H1 (cell line): ENCODE results near the gene BRD4. TPM values are rescaled to one million over a fixed set of nuclear protein-coding genes. Genes with fewer than 3 reads are reported as not detected.

ENCODE experiments used
- CREB1 ChIP-seq: IDR thresholded peaks from 2 replicates; pipeline ENCODE4 v1.6.1; 2012; ENCODE audit warnings: inconsistent platforms
- JUND ChIP-seq: IDR thresholded peaks from 2 replicates; pipeline ENCODE4 v1.6.1; 2011; ENCODE audit warnings: mild to moderate bottlenecking, improper control_type of control experiment, low read length
- KDM1A ChIP-seq: fragments of 200-600, 300-600 bp; sonication (generic); IDR thresholded peaks from 2 replicates; pipeline ENCODE4 v1.7.1; 2016; ENCODE audit warnings: mild to moderate bottlenecking, low read length, borderline replicate concordance
- RXRA ChIP-seq: IDR thresholded peaks from 2 replicates; pipeline ENCODE4 v1.6.1; 2011; ENCODE audit warnings: low read depth, mild to moderate bottlenecking, low read length, moderate library complexity; ENCODE audit not compliant: insufficient read depth
- SIN3A ChIP-seq, 2 experiments: IDR thresholded peaks in 1 of 2; conservative IDR thresholded peaks in 1 of 2; 2 replicates each; pipeline ENCODE4 v1.6.1; 2011 to 2012; ENCODE audit warnings: low read length in 2 of 2, improper control_type of control experiment in 1 of 2, low read depth in 1 of 2, mild to moderate bottlenecking in 1 of 2
- TBP ChIP-seq: IDR thresholded peaks from 2 replicates; pipeline ENCODE4 v1.6.1; 2011; ENCODE audit warnings: low read depth, low read length, improper control_type of control experiment
- polyA plus RNA-seq, 7 experiments: library from polyadenylated mRNA; depleted of rRNA in 3 of 7; stranded (reverse) in 5 of 7; unstranded in 2 of 7; fragments of >200 nt in 5 of 7; fragments of 200-250 nt in 2 of 7; gene quantifications; 1 replicate in 5 of 7; 2 replicates in 1 of 7; 4 replicates in 1 of 7; pipeline versions ENCODE4 v1.2.1 to v1.2.3, GENCODE V29; 2011 to 2013; ENCODE audit warnings: missing spikeins in 2 of 7, mixed read lengths in 2 of 7
- total RNA-seq: library from RNA; stranded (reverse); fragmentation: NEBNext Ultra II Directional; extraction: Animal tissue kit (Norgen Biotek cat#: 25700); gene quantifications from 2 replicates; pipeline ENCODE4 v1.2.1, GENCODE V29; 2021
- TF ChIP-seq, protein P1 (sequence below): IDR thresholded peaks from 2 replicates; pipeline ENCODE4 v1.6.1; 2011; ENCODE audit warnings: low read length, improper control_type of control experiment

BRD4 gene
- total and polyA plus RNA-seq, 2 of the 8 experiments (the other 6 are each of a cell fraction or from before 2014, with no cell fraction given) = 14.1 to 146 TPM

GRCh38 chr19:15372891-15373301 is 40.6 kb upstream of the BRD4 start (continued):
- TF ChIP-seq SIN3A (conservative IDR thresholded peaks at IDR 0.05 in 1 of 2, IDR thresholded peaks at IDR 0.05 in 1 of 2; ENCODE audit: low read depth in 1 of 2, low read length in 2 of 2) (no peak), TBP (no peak), JUND (no peak), KDM1A (no peak), RXRA (no peak), CREB1 (no peak)
- TF ChIP-seq, protein P1, sequence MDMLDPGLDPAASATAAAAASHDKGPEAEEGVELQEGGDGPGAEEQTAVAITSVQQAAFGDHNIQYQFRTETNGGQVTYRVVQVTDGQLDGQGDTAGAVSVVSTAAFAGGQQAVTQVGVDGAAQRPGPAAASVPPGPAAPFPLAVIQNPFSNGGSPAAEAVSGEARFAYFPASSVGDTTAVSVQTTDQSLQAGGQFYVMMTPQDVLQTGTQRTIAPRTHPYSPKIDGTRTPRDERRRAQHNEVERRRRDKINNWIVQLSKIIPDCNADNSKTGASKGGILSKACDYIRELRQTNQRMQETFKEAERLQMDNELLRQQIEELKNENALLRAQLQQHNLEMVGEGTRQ = no peak
